ENCODE data around the gene HNRNPUL2. TPM values are rescaled to one million over a fixed set of nuclear protein-coding genes. Genes with fewer than 3 reads are reported as not detected.
"Not testable (repeated sequence)": the region's sequence is repeated elsewhere in the genome, so short reads cannot be mapped to it uniquely, and the experiment has no call there.

The HNRNPUL2 gene
- total and polyA plus RNA-seq, 12 donors: 9.6 to 40.2 (median 23.3) TPM

DNA sequence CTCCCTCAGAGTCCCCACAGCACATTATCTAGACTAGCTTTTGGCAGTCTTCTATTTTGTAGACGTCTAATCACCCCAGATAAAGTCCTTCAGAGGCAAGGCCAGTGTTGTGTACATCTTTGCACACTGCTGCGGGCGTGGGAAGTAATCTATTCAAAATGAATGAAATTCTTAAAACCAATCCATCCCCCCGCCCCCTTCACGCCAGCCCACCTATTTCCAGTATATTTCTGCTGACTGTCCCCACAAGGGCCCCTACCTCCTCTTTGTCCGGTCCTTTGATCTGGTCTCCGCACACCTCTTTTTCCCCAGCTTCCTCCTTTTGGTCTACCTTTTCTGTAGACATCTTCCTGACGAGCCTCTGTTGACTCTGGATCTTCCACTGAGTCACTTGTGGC, 20.4 kb downstream of the HNRNPUL2 start:
- H3K4me1 ChIP-seq (replicated peaks in 1 of 2): peaks cover 22 to 32% of the 10 kb centered on the region in 2 donors
- TF ChIP-seq POLR2A (IDR thresholded peaks at IDR 0.05) (no peak), CTCF (IDR thresholded peaks at IDR 0.05) (no peak)
- H3K27ac ChIP-seq: peak overlapping the region; percentile 61 to 92 (median 82)
- peak overlapping the region in 2 of 4 donors; percentile 39 to 69 for H3K4me3 ChIP-seq
- intact Hi-C loops (cut with DNase I): no loop called here
- H3K27me3 ChIP-seq: no peaks in the 10 kb centered on the region
- DNase-seq: peak in 2 of 7 donors; percentile 16 to 65
- peaks cover 0 to 20% of the 10 kb centered on the region in 2 donors for H3K36me3 ChIP-seq (replicated peaks in 1 of 2)
- 51 to 57% (median 54%) methylated on average over 8 of the region's 8 CpGs for WGBS, 4 donors
- no peaks in the 10 kb centered on the region for H3K9me3 ChIP-seq (replicated peaks in 1 of 3)

GRCh38 chr11:62705880-62706849, 21.1 kb downstream of the HNRNPUL2 start:
- Histone ChIP-seq H3K36me3 (replicated peaks in 1 of 2) (peaks cover 0 to 20% of the 10 kb centered on the region in 2 donors), H3K4me1 (replicated peaks in 1 of 2) (peaks cover 22 to 32% of the 10 kb centered on the region in 2 donors), H3K9me3 (replicated peaks in 1 of 3) (no peaks in the 10 kb centered on the region), H3K27ac (peak overlapping the region; percentile 74 to 92 (median 82)), H3K4me3 (peak overlapping the region; percentile 25 to 69 (median 42)), H3K27me3 (no peaks in the 10 kb centered on the region)
- intact Hi-C loops (cut with DNase I): no loop called here
- 1 to 15% (median 3%) methylated on average over 19 to 73 of the region's 73 CpGs for WGBS, 4 donors
- DNase-seq: peak; percentile 95 to 98 (median 96)
- TF ChIP-seq POLR2A (IDR thresholded peaks at IDR 0.05) (peak; percentile 66 to 75), CTCF (IDR thresholded peaks at IDR 0.05) (no peak)

- peak in 1 of 6 experiments; percentile 3 for TF ChIP-seq CTCF (IDR thresholded peaks at IDR 0.05)
- no peak for TF ChIP-seq POLR2A (IDR thresholded peaks at IDR 0.05)
- Histone ChIP-seq H3K9me3 (replicated peaks in 1 of 3) (no peaks in the 10 kb centered on the region), H3K4me1 (replicated peaks in 1 of 2) (peaks cover 22 to 32% of the 10 kb centered on the region in 2 donors), H3K27ac (peak overlapping the region in 4 of 5 donors; percentile 74 to 92 (median 79)), H3K4me3 (peak overlapping the region in 2 of 4 donors; percentile 39 to 69), H3K36me3 (replicated peaks in 1 of 2) (peaks cover 0 to 20% of the 10 kb centered on the region in 2 donors), H3K27me3 (no peaks in the 10 kb centered on the region)
- intact Hi-C loops (cut with DNase I): no loop called here
- peak in 5 of 7 donors; percentile 35 to 61 (median 42) for DNase-seq
- WGBS, 4 donors: 45 to 52% (median 48%) methylated on average over 7 of the region's 7 CpGs
Observed at GRCh38 chr11:62705413-62705812, 21.8 kb downstream of the HNRNPUL2 start.

- H3K4me1 ChIP-seq (replicated peaks in 1 of 2): peaks cover 19 to 29% of the 10 kb centered on the region in 2 donors
- peaks cover 0 to 19% of the 10 kb centered on the region in 2 donors for H3K36me3 ChIP-seq (replicated peaks in 1 of 2)
- intact Hi-C loops (cut with DNase I); H3K27me3 ChIP-seq; DNase-seq; H3K9me3 ChIP-seq (replicated peaks in 1 of 3); H3K4me3 ChIP-seq; H3K27ac ChIP-seq: not testable (repeated sequence)
- WGBS, 4 donors: 69 to 87% (median 75%) methylated on average over 4 of the region's 4 CpGs
Observed at GRCh38 chr11:62703921-62704320, 23.3 kb downstream of the HNRNPUL2 start.

Measured in adrenal gland (tissue), 12 donors.